GM19035 (cell line): ENCODE measurements around the gene GUK1.

Experiments
- ATAC-seq: cut with Tn5 transposase; IDR thresholded peaks from one replicate; pipeline ENCODE4 v1.9.1; 2021; ENCODE audit not compliant: unreplicated experiment

Gene GUK1

DNA sequence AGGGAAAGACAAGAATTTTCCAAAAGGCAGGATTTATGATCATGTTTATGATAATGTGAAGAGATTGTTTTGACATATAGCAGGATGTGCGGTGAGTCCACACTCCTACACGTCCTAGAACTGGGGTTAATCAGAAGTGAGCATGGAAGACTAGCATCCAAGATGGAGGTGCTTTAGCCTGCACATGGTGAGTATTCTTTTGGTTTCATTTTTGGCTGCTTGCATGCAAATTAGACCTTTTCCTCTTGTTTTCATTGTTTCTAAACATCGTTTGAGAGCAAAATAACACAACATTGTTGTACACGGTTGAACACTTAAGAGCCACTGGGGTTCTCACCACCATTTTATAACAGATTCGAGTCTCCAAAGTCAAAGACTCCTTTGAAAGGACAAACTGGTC, 14.9 kb upstream of the GUK1 start:
- no peak for ATAC-seq

DNA sequence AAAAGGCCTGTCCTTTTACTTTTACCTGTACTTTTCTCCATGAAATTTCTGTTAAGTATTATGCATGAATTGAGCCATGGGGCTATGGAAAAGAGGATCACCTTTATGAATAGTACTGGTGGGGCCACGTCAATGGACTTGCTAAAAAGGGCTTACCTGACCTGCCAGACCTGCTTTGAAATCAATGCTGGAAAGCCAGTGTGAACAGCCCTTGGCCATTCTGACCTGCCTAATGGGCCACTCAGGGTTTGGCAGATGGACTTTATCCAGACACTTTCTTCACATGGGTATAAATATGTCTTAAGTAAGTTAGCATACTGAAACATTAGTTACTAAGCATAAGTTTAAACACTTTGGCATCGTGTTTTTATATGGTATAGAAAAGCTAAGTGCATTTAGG, 8.3 kb upstream of the GUK1 start:
- ATAC-seq: no peak

DNA sequence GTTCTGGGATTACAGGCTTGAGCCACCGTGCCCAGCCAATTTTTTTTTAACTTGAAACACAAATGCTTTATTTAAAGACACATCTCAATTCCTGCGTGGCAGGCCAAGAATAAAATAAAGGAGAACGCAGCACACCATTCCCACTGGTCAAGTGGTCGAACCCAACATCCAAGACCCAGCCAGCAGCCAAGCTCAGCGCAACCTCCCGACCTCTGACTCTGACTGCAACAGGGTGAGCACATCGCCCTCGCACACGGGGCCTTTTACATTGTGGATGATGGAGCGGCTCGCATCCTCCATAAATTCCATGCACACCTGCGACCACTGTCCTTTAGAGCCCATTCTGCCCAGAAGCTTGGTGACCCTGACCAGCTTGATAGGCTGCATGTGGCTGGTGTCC, 5.5 kb upstream of the GUK1 start:
- ATAC-seq: no peak

DNA sequence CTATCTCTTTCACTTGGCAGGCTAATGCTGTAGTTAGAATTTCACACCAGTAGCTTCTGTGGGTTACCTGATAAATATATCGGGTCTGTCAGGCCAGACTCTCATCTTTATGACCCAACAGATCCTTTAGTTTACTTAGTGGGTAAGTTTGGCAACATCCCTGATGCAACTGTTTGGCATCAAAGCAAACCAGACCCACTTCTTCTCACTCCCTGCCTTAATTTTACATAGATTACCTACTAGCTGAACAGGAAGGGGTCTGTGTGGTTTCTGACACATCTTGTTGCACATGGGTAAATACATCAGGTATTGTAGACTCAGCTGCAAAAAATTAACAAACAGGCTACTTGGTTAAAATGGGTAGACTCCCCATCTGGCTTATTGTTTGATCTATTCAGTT, 3.2 kb upstream of the GUK1 start:
- no peak for ATAC-seq

DNA sequence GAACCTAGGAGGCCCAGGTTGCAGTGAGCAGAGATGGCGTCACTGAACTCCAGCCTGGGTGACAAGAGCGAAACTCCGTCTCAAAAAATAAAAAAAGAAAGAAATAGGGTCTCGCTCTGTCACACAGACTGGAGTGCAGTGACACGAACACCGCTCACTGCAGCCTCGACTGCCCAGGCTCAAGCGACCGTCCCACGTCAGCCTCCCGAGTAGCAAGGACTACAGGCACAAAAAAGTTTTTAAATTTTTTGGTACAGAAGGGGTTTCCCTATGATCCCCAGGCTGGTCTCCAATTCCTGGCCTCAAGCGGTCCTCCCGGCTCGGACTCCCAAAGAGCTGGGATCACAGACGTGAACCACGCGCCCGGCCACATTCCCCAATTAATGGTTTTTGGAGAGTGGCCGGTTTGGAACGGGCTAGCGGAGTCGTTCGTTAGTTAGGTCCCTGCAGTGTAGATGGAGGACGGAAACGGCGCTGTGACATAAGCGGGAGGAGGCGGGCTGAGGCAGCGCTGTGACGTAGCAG, 611 bp upstream of the GUK1 start:
- ATAC-seq: no peak

DNA sequence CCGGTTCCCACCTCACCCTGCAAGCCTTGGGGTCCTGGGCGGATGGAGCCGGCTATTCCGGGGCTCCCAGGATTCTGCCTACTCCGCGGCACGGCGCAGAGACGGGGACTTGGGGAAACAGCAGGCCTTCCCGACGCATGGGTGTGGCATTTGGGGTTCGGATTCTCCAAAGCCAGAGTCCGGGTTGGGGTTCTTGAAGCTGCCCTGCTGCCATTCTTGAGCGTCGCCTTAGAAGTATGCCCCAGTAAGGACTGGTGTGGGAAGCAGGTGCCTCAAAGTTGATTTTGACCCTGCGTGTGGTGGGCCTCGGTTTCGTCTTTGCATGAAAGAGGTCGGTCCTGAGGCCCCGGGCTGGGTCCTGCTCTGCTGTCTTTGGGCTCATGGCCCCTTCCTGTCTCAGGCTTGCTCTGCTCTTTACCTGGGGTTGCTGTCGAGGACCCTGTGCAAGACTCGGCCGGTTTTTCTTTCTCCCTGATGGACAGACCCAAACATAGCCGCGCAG, 696 bp downstream of the GUK1 start:
- no peak for ATAC-seq

DNA sequence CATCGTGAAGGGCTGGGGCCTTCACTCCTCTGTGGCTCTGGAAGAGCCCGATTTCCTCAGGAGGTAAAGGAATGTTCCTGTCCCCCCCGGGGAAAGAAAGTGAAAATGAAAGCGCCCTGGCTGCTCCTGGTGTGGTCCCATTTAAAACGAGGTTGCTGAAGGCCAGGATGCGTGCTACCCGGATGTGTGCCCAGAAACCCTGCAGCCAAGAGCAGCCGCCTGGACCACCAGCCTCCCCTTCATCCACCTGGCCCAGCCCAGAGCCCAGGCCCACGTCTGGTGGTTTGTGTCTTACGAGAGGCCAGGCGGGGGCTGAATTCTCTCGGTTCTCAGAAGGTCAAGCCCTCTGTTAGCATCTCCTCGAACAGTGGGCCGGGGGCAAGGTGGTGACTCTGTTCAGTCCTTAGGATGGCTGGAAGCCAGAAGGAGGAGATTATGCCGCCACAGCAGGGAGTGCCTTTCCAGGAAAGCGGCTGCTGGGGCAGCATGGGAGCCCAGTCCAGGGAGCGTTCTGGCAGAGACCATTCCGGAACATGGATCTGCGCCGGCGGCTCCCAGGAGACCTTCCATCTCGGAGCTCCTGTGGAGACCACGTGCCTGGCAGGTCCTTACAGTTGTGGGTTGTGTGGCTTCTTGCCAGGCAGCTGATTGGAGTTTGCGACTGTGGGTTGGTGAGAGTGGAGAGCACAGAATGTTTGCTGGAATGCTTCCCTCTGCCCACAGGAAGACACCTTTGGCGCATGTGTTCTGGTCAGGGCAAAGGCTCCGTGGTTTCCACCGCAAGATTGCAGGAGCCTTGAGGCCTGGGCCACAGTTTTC, 1.4 kb downstream of the GUK1 start:
- ATAC-seq: no peak

DNA sequence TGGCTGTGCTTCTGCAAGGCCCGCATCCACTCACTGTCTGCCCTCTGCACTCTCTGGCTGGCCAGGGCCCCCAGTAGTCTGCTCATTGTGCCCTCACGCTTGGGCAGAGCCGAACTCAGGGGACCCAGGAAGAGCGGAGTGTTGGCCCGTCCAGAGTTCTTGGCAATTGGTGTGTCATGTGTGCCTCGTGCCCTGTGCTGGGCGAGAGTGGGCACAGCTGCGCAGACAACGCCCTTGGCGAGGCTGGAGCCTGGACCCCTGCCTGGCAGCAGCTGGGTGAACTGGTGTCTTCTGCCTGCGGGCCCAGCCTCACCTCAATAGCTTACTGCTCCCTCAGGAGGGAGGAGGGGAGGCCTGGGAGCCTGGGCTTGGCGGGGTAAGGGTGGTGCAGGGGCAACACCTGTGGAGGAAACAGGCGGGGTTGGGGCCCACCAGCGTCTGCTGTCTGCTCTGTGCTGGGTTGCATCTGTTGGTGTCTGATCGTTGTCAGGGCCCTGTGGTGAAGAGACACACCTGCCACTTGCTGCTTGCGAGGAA, 2.1 kb downstream of the GUK1 start:
- no peak for ATAC-seq

DNA sequence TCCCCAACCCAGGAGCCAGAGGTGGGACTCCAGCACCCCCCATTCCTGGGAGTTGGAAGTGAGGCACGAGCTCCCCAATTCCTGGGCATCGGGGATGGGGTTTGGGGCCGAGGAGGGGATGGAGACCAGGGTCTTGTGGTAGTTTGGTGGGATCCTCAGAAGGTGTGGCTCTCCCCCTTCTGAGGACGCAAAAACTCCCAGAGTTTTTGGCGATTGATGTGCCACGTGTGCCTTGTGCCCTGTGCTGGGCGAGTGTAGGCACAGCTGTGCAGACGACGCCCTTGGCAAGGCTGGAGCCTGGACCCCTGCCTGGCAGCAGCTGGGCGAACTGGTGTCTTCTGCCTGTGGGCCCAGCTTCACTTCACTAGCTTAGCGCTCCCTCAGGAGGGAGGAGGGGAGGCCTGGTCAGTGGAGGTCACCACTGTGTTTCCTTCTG, 2.6 kb downstream of the GUK1 start:
- ATAC-seq: no peak

DNA sequence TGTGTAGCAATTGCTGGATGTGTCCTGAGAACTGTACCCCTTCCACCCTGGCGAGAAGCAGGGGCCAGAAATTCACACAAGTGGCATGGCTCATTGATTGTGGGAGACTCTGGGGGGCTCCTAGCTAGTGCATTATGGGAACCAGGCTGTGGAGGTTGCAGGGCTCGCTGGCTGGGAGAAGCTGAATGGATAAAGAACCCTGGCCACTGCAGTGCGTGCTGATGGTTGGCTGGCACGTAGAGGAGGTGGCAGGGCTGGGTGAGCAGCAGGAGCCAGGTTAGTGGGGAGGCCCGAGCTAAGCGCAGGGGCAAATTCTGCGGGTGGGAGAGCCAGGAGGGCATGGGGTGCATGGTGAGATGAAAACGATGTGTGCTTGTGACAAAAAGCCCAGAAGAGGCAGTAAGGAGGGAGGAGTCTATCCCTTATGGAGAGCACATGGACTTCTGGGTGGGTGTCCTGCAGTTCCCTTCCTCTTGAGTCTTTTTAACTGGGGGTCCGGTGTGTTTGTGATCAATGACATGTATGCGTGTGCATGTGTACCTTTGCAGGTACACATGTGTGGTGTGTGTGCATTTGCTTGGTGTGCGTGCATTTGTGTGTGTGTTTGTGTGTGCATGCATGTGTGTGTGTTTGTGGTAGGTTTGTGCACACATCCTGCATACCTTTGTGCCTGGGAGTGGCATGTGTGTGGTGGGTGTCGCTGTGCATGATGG, 3.6 kb downstream of the GUK1 start:
- ATAC-seq: no peak

DNA sequence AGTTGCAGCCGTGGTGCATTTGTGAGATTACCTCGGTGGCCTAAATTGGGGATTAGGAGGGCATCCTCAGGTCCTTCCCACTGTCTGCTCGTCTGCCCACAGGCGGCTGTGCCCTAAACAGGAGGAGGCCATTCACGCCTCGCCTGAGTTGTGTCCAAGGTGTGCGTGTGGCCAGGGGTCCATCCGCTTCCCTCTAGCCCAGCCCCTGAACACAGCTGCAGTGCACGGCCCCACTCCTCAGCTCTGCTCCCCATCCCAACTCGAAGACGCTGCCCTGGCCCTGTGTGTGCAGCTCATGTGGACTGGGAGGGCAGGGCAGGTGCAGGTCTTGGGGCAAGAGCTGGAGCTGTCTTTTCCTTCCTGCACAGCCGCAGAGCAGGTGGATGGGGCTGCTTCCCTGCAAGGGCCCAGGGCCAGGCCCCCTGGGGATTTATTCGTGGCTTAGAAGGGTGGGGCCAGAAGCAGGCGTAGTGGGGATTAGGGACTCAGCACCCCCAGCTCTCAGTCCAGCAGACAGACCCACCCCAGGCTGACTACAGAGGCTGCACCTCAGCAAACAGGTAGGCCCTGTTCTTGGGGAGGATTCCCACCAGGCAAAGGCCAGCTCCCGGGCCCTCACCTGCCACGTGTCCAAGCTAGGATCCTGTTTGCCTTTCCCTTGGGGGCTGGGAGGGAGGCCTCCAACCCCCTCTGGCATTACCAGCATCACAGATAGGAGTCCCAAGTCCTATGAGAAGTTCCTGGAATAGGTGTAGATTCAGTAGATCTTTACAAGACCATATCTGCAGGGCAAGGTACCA, 4.3 kb downstream of the GUK1 start:
- no peak for ATAC-seq

DNA sequence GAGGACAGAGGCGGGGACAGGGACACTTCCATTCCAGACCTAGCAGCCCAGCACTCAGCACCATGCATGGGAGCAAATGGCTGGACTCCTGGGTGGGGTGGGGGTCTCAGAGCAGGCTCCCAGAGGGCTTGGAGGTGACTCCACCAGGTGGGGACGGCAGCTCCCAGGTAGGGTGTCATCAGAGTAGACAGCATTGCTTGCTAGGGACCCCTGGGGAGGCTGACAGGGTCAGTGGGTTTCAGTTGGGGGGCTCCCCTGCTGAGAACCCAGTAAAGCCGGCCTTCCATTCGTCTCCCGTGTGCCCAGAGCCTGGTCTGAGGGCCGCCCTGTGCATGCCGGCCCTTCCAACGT, 4.9 kb downstream of the GUK1 start:
- ATAC-seq: no peak

DNA sequence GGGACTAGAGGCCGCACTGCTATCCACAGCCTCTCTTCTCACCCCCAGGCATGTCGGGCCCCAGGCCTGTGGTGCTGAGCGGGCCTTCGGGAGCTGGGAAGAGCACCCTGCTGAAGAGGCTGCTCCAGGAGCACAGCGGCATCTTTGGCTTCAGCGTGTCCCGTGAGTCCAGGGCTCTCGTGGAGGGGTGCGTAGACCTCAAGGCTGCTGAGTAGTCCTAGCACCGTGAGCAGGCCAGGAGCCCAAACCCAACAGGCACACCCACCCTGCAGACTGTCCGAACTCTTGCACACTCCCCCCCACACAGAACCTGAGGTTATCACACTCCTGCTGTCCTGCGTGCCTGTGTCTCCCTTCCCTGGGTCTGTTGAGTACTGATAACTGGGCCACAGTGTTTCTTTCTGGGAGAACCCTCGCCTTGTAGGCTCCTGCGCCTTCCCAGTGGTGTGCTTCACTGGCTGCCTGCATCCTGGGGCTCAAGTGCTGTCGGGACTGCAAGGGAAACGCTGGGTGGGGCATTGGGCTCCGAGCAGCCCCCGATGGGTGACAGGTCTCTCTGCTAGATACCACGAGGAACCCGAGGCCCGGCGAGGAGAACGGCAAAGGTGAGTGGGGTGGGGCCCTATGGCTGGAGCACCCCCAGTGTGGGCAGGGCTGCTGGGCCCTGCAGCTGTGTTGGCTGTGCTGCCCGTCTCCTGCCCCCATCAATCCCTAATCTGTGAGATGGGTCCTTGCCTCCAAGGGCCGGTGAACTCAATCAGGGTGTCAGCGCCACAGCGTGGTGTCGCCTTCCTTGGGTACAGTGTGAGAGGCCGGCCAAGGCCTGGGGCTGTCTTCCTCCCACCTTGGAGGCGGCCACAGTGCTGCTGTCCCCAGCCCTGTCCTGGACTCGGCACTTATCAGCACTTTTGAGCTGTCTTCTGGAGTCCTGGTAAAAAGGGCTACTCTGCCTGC, 5.7 kb downstream of the GUK1 start:
- ATAC-seq: no peak

DNA sequence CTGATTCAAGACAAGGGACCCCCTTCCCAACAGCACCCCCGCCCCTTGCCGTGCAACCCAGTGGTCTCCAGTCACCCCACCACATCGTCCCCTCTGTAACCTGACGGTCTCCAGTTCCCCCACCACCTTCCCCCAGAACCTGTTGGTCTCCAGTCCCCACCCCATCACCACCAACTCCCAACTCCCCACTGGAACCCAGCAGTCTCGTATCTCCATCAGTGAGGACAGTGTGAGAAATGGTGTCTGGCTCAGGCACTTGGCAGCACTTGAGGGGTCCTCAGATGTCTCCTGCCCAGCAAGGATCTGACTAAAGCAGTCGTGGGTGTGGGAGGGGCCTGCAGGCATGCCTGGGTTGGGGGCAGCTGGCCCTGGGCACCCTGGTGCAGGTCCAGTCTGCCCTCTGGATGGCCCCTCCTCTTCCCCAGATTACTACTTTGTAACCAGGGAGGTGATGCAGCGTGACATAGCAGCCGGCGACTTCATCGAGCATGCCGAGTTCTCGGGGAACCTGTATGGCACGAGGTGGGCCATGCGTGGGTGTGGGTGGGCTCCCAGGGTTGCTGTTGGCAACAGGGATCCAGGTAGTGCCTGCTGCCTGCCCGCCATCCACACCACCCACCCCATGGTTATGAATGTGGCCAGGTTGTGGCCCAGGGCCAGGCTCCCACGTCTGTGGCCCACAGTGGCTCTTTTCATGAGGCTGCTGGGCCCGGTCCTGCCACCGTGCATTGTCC, 6.5 kb downstream of the GUK1 start:
- no peak for ATAC-seq

DNA sequence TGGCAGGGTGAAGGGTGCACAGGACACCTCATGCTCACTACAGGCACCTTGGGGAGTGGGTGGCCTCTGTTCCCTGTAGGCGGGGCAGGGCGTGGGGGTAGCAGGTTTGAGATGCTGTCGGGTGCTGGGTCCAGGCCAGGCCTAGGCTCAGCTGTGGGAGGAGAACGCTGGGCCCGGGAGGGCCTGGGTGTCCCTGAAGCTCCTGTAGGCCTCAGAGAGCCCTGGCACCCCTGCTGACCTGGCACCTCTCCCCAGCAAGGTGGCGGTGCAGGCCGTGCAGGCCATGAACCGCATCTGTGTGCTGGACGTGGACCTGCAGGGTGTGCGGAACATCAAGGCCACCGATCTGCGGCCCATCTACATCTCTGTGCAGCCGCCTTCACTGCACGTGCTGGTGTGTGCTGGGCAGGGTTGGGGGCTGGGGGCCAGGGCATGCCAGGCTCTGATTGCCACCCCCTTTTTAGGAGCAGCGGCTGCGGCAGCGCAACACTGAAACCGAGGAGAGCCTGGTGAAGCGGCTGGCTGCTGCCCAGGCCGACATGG, 7.1 kb downstream of the GUK1 start:
- ATAC-seq: no peak

DNA sequence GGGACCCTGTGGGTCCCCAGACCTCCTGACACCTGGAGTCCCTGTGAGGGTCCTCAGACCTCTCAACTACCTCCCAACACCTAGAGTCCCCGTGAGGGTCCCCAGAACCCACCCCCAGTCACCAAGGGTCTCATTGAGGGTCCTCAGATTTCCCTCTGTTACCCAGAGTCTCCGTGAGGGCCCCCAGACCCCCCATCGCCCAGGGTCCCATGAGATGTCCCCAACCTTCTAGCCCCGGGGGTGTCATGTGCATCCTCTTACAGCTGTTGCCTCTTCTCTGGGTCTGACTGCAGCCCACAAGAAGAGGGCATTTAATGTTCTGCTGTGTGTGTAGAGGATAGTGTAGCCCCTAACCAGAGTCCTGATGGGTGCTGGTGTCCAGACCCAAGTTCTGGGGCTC, 7.7 kb downstream of the GUK1 start:
- ATAC-seq: no peak

DNA sequence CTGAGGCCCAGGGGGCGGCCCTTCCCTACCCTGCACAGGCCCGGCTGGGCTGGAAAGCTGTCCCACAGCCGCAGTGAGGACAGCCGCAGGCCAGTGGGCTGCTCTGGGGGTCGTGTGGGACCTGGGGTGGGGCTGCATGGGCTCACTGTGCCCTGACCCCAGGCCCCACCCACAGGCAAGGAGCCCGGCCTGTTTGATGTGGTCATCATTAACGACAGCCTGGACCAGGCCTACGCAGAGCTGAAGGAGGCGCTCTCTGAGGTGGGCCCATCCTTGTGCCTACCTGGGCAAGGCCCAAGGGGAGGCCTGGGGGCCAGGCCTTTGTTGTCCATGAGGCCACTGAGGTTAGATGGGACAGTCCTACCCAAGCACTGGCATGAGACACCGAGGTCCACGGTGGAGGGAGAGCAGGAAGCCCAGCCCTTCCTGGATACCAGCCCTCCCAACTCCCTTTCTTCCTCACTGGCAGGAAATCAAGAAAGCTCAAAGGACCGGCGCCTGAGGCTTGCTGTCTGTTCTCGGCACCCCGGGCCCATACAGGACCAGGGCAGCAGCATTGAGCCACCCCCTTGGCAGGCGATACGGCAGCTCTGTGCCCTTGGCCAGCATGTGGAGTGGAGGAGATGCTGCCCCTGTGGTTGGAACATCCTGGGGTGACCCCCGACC, 8.2 kb downstream of the GUK1 start:
- no peak for ATAC-seq

DNA sequence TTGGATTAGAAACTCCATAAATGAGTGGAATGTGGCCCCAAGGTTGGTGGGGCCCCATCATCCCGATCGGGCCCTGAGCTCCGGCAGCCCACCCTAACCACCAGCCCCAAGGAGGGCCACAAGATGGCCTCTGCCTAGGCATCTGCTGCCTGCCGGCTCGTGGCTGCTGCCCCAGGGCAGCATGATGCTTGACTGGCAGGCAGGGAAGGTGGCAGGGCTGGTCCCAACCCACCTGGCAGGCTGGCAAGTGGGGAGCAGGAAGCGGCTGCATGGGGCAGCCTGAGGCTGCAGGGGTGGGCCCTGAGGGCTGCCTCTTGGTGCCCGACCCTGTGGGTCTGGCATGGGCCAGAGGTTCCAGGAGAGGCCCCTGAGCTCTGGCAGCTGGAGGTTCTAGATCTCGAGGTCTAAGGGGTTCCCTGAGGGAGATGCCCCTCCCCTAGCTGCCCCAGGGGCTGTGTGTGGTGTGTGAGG, 8.9 kb downstream of the GUK1 start:
- no peak for ATAC-seq
